Retinal pigment epithelial cell (primary cell): Measurements from ENCODE around the gene MBD2.

Experiments
- DNase-seq: peaks from one replicate; pipeline ENCODE4 v3.0.0-alpha.2; 2010; ENCODE audit warnings: low read depth
- H3K4me3 ChIP-seq: 2 replicates; pipeline ENCODE4 v1.5.1; 2011; ENCODE audit warnings: mild to moderate bottlenecking, low read length, control low read depth, moderate library complexity
- TF ChIP-seq, protein P1 (sequence below): conservative IDR thresholded peaks from 2 replicates; pipeline ENCODE4 v1.5.1; 2011; ENCODE audit warnings: low read depth, low read length, control low read depth, inconsistent platforms

MBD2 gene

DNA sequence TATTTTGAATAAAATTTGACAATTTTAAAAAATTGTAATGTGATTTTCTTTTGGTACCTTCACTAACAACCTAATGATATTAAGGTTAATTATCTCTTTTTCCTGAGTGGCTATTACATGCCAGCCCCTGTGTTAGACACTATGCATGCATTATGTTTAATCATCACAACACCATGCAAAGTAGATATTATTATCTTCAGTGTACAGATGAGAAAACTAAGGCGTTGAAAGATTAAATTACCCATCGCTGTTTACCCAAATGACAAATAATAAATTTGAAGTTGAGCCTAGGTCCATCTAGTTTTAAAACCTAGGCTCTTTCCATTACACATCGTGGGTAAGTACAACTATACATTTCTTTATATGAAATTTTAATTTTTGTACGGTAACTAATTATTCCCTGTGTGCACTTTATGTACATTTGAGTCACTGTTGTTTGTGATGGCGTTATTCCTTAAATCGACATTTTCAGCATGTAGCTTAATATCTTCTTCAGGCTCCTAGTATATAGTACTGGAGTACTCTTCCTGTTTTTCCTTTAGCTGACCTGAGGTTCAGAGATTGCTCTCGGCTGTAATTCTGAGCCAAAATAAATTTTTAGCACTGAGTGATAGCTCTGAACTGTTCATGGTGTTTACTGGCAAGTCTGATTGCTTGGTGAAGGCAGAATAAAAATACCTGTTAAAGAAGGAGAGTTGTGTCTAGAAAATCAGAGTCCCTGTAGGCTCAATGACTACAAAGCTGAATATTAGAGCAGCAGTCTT, 13.9 kb upstream of the MBD2 start:
- no peak for DNase-seq
- TF ChIP-seq, protein P1, sequence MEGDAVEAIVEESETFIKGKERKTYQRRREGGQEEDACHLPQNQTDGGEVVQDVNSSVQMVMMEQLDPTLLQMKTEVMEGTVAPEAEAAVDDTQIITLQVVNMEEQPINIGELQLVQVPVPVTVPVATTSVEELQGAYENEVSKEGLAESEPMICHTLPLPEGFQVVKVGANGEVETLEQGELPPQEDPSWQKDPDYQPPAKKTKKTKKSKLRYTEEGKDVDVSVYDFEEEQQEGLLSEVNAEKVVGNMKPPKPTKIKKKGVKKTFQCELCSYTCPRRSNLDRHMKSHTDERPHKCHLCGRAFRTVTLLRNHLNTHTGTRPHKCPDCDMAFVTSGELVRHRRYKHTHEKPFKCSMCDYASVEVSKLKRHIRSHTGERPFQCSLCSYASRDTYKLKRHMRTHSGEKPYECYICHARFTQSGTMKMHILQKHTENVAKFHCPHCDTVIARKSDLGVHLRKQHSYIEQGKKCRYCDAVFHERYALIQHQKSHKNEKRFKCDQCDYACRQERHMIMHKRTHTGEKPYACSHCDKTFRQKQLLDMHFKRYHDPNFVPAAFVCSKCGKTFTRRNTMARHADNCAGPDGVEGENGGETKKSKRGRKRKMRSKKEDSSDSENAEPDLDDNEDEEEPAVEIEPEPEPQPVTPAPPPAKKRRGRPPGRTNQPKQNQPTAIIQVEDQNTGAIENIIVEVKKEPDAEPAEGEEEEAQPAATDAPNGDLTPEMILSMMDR: no peak

GRCh38 chr18:54235871-54236270, 11.4 kb upstream of the MBD2 start:
- TF ChIP-seq, protein P1: no peak

More for the DNA sequence above, 13.9 kb upstream of the MBD2 start:
- no peak overlapping the region for H3K4me3 ChIP-seq

GRCh38 chr18:54233747-54234146, 9.3 kb upstream of the MBD2 start:
- H3K4me3 ChIP-seq: no peak overlapping the region
- DNase-seq: no peak
- TF ChIP-seq, protein P1: no peak

More at GRCh38 chr18:54235871-54236270, 11.4 kb upstream of the MBD2 start:
- DNase-seq: no peak
- no peak overlapping the region for H3K4me3 ChIP-seq

- TF ChIP-seq, protein P1: no peak
- no peak overlapping the region for H3K4me3 ChIP-seq
- DNase-seq: no peak
Measured at GRCh38 chr18:54233228-54233625, 8.8 kb upstream of the MBD2 start.

- no peak overlapping the region for H3K4me3 ChIP-seq
- DNase-seq: no peak
- TF ChIP-seq, protein P1: no peak
Measured at GRCh38 chr18:54232485-54233227, 8.2 kb upstream of the MBD2 start.

DNA sequence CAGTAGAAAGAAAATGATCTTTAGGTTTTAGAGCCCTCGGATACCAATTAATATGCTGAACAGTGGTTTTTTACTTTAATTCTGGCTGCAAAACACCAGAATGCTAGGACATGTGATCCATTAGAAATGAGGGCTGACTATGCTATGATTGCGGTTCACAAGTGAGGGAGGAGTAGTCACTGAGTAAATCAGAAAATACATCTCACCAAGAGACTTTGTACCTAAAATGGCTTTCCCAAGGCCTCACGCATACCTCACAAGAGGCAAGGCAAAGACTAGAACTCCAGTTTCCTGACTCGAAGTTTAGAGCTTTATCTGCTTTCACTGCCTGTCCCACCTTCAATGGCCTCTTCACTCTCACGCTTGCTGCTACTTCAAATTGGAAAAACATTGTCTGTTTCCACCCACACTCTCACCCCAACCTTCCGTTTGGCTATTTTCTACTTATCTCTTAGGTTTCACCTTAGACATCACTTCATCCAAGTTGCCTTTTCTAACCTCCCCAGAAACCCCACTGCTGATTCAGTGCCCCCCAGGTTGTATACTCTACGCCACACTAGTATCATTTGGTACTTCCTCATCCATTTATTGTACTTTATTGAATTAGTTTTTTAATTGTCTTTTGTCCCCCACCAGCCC, 5.1 kb upstream of the MBD2 start:
- TF ChIP-seq, protein P1: no peak
- DNase-seq: no peak
- H3K4me3 ChIP-seq: no peak overlapping the region
